CD4-positive, alpha-beta T cell treated with Interleukin-2 at 100 ng/mL for 4 hours (primary cell): ENCODE results near the gene TMEM203.
A peak's percentile ranks its signal among the peaks of the same experiment; 100 is the strongest.
"Not testable (repeated sequence)": the region's sequence is repeated elsewhere in the genome, so short reads cannot be mapped to it uniquely, and the experiment has no call there.

Experiments used
- DNase-seq: peaks from one replicate; pipeline ENCODE4 v3.0.0-alpha.2; 2020; ENCODE audit warnings: low spot score

The TMEM203 gene

GRCh38 chr9:137242269-137243203 lies 37.1 kb upstream of the TMEM203 start:
- DNase-seq: no peak

- peak; percentile 77 for DNase-seq
Observed at GRCh38 chr9:137241490-137242268, 36.2 kb upstream of the TMEM203 start.

- DNase-seq: peak; percentile 100
Observed at GRCh38 chr9:137240841-137241489, 35.5 kb upstream of the TMEM203 start, which contains the start of gene TUBB4B. Gene TUBB4B (plus strand): TSS chr9:137241287. CDS start chr9:137241361, 74 bp downstream.

- DNase-seq: peak; percentile 66
Observed at GRCh38 chr9:137240318-137240840, 34.9 kb upstream of the TMEM203 start.

- not testable (repeated sequence) for DNase-seq
Observed at GRCh38 chr9:137239541-137240200, 34.2 kb upstream of the TMEM203 start.

GRCh38 chr9:137237759-137238726 lies 32.6 kb upstream of the TMEM203 start:
- DNase-seq: no peak

GRCh38 chr9:137236936-137237421 lies 31.5 kb upstream of the TMEM203 start:
- no peak for DNase-seq

GRCh38 chr9:137236238-137236935 lies 30.9 kb upstream of the TMEM203 start:
- DNase-seq: peak; percentile 89

GRCh38 chr9:137235424-137236237 lies 30.2 kb upstream of the TMEM203 start:
- no peak for DNase-seq

GRCh38 chr9:137234758-137235423 lies 29.4 kb upstream of the TMEM203 start:
- no peak for DNase-seq

- no peak for DNase-seq
Observed at GRCh38 chr9:137234055-137234697, 28.7 kb upstream of the TMEM203 start.

- DNase-seq: no peak
Observed at GRCh38 chr9:137233143-137233980, 27.9 kb upstream of the TMEM203 start.

GRCh38 chr9:137232510-137232909 lies 27.1 kb upstream of the TMEM203 start:
- no peak for DNase-seq

- no peak for DNase-seq
Observed at GRCh38 chr9:137232101-137232500, 26.7 kb upstream of the TMEM203 start.

- no peak for DNase-seq
Observed at GRCh38 chr9:137231372-137232039, 26.1 kb upstream of the TMEM203 start.
